ENCODE measurements around the gene SORD.

DNA sequence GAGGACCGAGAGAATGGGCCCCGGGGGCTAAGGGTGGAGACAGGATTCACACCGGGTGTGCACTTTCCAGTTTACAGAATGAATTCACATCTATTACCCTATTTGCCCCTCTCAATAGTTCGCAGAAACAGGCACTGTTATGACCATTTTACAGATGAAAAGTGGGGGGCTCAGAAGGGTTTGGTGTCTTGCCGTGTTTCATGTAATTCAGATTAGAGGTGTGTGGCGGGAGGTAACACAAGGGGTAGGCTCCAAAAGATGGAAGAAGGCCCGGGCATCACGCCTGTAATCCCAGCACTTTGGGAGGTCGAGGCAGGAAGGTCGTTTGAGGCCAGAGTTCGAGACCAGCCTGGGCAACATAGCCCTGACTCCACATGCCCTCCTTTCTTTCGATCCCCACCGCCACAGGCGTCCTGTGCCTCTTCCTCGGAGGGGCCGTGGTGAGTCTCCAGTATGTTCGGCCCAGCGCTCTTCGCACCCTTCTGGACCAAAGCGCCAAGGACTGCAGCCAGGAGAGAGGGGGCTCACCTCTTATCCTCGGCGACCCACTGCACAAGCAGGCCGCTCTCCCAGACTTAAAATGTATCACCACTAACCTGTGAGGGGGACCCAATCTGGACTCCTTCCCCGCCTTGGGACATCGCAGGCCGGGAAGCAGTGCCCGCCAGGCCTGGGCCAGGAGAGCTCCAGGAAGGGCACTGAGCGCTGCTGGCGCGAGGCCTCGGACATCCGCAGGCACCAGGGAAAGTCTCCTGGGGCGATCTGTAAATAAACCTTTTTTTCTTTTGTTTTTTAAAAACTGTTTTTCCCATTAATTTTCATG is 94.5 kb downstream of the SORD start:
- TF ChIP-seq, protein P1, sequence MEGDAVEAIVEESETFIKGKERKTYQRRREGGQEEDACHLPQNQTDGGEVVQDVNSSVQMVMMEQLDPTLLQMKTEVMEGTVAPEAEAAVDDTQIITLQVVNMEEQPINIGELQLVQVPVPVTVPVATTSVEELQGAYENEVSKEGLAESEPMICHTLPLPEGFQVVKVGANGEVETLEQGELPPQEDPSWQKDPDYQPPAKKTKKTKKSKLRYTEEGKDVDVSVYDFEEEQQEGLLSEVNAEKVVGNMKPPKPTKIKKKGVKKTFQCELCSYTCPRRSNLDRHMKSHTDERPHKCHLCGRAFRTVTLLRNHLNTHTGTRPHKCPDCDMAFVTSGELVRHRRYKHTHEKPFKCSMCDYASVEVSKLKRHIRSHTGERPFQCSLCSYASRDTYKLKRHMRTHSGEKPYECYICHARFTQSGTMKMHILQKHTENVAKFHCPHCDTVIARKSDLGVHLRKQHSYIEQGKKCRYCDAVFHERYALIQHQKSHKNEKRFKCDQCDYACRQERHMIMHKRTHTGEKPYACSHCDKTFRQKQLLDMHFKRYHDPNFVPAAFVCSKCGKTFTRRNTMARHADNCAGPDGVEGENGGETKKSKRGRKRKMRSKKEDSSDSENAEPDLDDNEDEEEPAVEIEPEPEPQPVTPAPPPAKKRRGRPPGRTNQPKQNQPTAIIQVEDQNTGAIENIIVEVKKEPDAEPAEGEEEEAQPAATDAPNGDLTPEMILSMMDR (IDR thresholded peaks at IDR 0.05) = no peak
- TF ChIP-seq POLR2AphosphoS5 (IDR thresholded peaks at IDR 0.05) (no peak), EP300 (IDR thresholded peaks at IDR 0.05) (no peak)

All from esophagus muscularis mucosa (tissue), 4 donors.